ENCODE data around the gene SCT.

DNA sequence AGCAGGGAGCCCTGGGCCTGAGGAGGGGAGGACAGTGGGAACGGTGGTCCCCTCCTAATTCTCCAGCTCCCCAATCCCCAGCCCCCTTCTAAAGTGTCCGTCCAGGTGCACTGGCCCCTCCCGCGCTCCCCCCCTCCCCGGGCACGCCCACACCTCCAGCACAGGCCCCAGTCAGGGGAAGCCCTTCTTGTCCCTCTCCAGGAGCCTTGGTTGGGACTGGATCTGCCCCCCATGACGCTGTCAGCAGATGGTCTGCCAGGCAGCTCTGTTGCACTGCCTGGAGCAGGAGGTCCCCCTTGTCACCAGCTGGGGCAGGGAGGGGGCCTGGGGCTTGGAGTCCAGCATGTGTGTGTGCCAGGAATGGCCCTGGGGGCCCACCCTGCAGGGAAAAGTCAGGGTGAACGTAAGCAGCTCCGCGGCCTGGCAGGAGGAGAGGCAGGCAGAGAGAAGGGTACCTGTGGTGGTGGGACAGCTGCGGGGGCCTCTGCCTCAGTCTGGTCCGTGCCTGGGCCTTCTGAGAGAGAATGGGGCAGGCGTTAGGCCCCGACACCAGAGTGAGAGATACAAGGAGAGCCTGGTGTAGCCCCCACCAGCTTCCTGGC, 12.9 kb downstream of the SCT start:
- TF ChIP-seq CTCF (IDR thresholded peaks at IDR 0.05) = no peak
- no peak for TF ChIP-seq POLR2A (IDR thresholded peaks at IDR 0.05)

Data from upper lobe of left lung (tissue), 4 donors.